H1 (cell line): ENCODE measurements around the gene VPS13D. TPM values are rescaled to one million over a fixed set of nuclear protein-coding genes. Genes with fewer than 3 reads are reported as not detected.

Source experiments
- CBX8 ChIP-seq: fragments of 300-800, 300-1000 bp; sonication (generic); IDR thresholded peaks from 2 replicates; pipeline ENCODE4 v1.7.1; 2016; ENCODE audit warnings: low read depth, low read length, borderline replicate concordance
- EZH2 ChIP-seq: fragments of 200-600 bp; sonication (generic); IDR thresholded peaks from 2 replicates; pipeline ENCODE4 v1.7.1; 2012; ENCODE audit warnings: low read depth, mild to moderate bottlenecking, moderate library complexity, low read length, inconsistent platforms; ENCODE audit not compliant: severe bottlenecking
- MAFK ChIP-seq: IDR thresholded peaks from 2 replicates; pipeline ENCODE4 v1.6.1; 2012; ENCODE audit warnings: low read depth, mild to moderate bottlenecking, improper control_type of control experiment, low read length
- NANOG ChIP-seq: IDR thresholded peaks from 2 replicates; pipeline ENCODE4 v1.6.1; 2011; ENCODE audit warnings: low read length, low read depth, mild to moderate bottlenecking, inconsistent platforms; ENCODE audit not compliant: insufficient read depth, poor library complexity, severe bottlenecking
- PHF8 ChIP-seq: fragments of 200-600 bp; sonication (generic); conservative IDR thresholded peaks from 2 replicates; pipeline ENCODE4 v1.7.1; 2012; ENCODE audit warnings: low read depth, mild to moderate bottlenecking, inconsistent platforms, low read length, moderate library complexity
- SIN3A ChIP-seq, 2 experiments: IDR thresholded peaks in 1 of 2; conservative IDR thresholded peaks in 1 of 2; 2 replicates each; pipeline ENCODE4 v1.6.1; 2011 to 2012; ENCODE audit warnings: low read length in 2 of 2, improper control_type of control experiment in 1 of 2, low read depth in 1 of 2, mild to moderate bottlenecking in 1 of 2
- YY1 ChIP-seq: IDR thresholded peaks from 2 replicates; pipeline ENCODE4 v1.6.1; 2011; ENCODE audit warnings: low read depth, mild to moderate bottlenecking, low read length
- polyA plus RNA-seq, 7 experiments: library from polyadenylated mRNA; depleted of rRNA in 3 of 7; stranded (reverse) in 5 of 7; unstranded in 2 of 7; fragments of >200 nt in 5 of 7; fragments of 200-250 nt in 2 of 7; gene quantifications; 1 replicate in 5 of 7; 2 replicates in 1 of 7; 4 replicates in 1 of 7; pipeline versions ENCODE4 v1.2.1 to v1.2.3, GENCODE V29; 2011 to 2013; ENCODE audit warnings: missing spikeins in 2 of 7, mixed read lengths in 2 of 7
- total RNA-seq: library from RNA; stranded (reverse); fragmentation: NEBNext Ultra II Directional; extraction: Animal tissue kit (Norgen Biotek cat#: 25700); gene quantifications from 2 replicates; pipeline ENCODE4 v1.2.1, GENCODE V29; 2021

Gene VPS13D
- total and polyA plus RNA-seq, 2 of the 8 experiments (the other 6 are each of a cell fraction or from before 2014, with no cell fraction given): 10.9 to 31.2 TPM

DNA sequence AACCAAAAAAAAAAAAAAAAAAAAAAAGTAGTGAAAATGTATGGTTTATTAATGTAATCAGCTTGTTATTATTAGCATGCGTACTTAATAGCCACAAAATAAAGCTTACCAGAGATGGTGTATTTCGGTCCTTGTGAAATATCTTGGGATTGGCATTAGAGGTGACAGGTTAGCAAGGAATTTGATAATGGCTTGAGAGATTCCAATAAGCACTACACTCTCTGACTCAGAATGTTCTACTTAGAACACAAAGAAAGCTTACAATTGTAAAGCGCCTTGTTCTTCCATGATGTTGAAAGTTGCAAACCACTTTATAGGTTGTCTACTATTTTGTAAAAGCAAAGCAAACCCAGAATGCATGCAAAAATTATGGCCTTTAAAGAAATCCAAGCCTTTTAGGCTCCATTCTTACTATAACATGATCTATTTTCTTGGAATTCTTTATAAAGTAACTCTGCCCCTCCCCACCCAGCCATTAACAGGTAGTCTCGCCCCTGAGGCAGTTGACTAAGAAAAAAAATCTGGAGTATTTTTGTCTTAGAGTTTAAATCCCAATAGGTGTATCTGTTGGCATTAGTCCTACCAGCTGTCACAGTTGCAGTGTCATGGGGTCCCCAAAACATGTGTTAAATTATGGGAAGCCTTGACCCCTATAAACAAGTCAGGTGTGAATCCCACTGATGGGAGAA is 259.0 kb downstream of the VPS13D start (continued):
- TF ChIP-seq NANOG (no peak), SIN3A (conservative IDR thresholded peaks at IDR 0.05 in 1 of 2, IDR thresholded peaks at IDR 0.05 in 1 of 2; ENCODE audit: low read depth in 1 of 2, low read length in 2 of 2) (no peak), YY1 (no peak), CBX8 (no peak), EZH2 (no peak), MAFK (no peak), PHF8 (no peak)
- TF ChIP-seq, all 59 proteins: peak for 0
